GM21423 (cell line): ENCODE results near the gene LFNG.

Source experiments
- ATAC-seq: cut with Tn5 transposase; IDR thresholded peaks from one replicate; pipeline ENCODE4 v1.9.1; 2021; ENCODE audit warnings: mild to moderate bottlenecking, moderate library complexity; ENCODE audit not compliant: unreplicated experiment

Gene LFNG

GRCh38 chr7:2568521-2569223, 49.1 kb downstream of the LFNG start:
- no peak for ATAC-seq

GRCh38 chr7:2569421-2569820, 49.8 kb downstream of the LFNG start:
- ATAC-seq = no peak

- ATAC-seq = no peak
These were observed 50.4 kb downstream of the LFNG start for GRCh38 chr7:2570021-2570420.

- ATAC-seq = no peak
These were observed 51.8 kb downstream of the LFNG start for GRCh38 chr7:2571409-2571808.

DNA sequence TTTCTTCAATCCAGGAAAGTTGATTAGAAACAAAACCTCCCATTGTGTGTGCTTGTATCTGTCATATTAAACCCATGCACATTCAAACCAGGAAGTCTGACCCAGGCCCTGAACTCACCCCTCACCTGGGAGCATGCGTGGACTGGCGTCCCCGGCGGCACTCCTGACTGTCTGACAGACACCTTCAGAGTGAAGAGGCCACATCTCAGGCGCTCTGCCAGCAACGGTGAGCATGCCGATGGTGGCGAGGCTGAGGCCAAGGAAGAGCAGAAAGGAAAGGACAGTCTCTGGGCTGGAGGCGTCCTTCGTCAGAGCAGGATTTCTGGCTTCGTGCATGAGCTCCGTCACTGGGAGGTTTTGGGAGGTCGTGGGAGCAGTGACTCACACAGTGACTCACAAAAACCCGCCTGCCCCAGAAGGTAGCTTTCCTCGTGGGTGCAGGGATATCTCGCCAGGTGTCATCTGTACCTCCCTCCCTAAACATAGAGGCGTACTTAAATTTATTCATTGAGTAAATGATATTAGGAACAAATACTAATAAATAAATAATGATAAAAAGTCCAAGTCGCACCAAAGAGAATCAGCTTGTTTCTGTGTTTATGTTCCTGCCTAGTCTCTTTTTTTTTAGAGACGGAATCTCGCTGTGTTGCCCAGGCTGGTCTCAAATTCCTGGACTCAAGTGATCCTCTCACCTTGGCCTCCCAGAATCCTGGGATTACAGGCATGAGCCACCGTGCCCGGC, 52.7 kb downstream of the LFNG start:
- ATAC-seq = no peak

- ATAC-seq = no peak
These were observed 54.2 kb downstream of the LFNG start for GRCh38 chr7:2573761-2574160.

DNA sequence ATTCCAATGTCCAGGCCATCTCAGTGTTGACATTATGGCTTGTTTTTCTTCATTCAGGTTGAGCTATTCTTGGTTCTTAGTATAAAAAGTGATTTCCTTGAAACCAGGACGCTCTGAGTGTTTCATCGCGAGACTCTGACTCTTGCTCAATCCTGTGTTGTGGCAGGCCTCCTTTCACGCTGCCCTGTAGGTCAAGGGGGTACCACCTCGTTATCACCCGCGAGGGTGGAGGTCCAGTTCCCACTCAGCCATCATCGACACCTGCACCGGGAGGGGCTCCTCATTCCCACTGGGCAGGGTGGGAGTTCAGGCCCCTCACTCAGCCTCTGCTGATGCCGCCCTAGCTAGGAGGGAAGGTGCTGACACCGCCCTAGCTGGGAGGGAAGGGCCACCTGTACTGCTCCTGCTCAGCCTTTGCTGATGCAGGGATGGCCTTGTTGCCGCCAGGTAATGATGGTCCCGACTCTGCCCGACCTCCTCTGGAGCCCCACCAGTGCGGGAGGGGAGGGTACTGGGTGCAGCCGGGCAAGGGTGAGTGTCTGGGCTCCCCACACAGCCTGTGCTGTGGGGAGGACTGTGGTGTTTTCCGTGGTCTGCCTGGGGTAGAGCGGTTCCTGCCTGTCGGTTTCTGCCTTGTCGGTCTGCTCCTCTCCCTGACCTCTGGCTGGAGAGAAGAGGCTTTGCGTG, 55.6 kb downstream of the LFNG start:
- ATAC-seq = no peak

DNA sequence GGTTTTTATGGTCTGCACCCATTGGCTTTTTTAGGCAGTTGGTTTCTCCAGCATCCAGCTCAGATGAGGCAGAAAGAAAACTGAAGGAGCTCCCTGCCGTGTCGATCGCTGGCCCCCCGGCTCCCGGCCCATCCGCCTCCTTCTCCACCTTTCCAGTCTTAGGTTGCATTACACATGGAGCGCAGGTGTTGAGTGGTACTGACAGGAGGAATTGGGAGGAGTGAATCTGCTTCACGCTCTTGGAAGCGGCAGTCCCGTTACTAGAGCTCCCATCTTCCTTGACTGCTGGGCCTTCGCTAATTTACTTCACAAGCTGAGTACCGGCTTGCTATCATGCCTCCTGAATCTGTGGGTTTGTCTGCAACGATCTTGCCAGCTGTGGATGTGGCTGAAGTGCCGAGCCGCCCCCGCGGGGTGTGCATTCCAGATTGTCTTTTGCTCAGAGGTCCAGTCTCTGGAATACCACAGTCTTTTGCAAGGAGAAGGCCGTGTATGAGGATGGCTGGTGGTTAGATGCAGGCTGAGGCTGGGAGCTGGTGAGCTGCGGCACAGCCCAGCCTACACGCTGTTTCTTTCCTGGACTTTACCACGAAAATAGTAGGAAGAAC, 56.3 kb downstream of the LFNG start:
- ATAC-seq = no peak

DNA sequence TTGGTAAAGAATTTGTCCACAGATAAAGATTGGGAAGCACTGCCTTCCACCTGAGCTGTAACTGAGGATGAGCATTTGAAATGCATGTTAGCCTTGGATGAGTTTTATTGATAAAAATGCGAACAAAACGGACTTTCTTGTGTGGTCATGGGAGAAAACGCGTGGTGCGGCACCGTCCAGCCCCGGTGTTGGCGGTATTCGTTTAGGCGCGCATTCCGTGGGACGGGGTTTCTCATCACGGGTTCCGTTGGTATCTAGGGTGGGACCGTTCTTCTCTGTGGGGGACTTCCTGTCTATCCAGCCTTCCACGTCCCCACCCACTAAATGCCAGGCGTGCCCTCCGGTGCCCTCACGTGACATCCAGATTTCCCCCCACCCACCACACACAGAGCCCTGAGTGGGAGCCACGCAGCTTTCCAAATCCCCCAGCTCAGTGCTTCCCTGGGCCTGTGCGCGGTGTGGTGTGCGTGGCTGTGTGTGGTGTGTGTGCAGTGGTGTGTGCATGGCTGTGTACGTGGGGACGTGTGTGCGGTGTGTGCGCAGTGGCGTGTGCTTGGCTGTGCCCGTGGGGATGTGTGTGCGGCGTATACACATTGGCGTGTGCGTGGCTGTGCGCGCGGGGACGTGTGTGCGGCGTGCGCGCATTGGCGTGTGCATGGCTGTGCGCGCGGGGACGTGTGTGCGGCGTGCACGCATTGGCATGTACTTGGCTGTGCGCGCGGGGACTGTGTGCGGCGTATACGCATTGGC, 57.3 kb downstream of the LFNG start:
- ATAC-seq = no peak
